ENCODE measurements around the gene ARRDC4. TPM values are rescaled to one million over a fixed set of nuclear protein-coding genes. Genes with fewer than 3 reads are reported as not detected.

Gene ARRDC4
- total RNA-seq, 2 experiments from 2014 or later, result not detected

GRCh38 chr15:98009169-98009568 is 48.7 kb downstream of the ARRDC4 start:
- Histone ChIP-seq H3K9me3 (ENCODE audit: low read length) (no peaks in the 10 kb centered on the region), H3K79me2 (ENCODE audit: insufficient read depth, low read depth, low read length) (no peaks in the 10 kb centered on the region), H4K20me1 (ENCODE audit: insufficient read depth, low read length) (no peaks in the 10 kb centered on the region), H3K27ac (ENCODE audit: low read depth, low read length, poor library complexity, severe bottlenecking) (no peak overlapping the region), H3K36me3 (ENCODE audit: insufficient read depth, low read length) (no peaks in the 10 kb centered on the region), H3K9me2 (ENCODE audit: insufficient read depth, low read length) (no peaks in the 10 kb centered on the region), H2AFZ (ENCODE audit: low read length) (no peak overlapping the region), H3K4me1 (ENCODE audit: insufficient read depth, low read length, poor library complexity, severe bottlenecking) (no peaks in the 10 kb centered on the region), H3K4me3 (ENCODE audit: low read depth, low read length, poor library complexity, severe bottlenecking) (no peak overlapping the region), H3K4me2 (ENCODE audit: low read length) (no peak overlapping the region)
- POLR2A ChIA-PET, result no interaction called here
- TF ChIP-seq EZH2phosphoT487 (IDR thresholded peaks at IDR 0.05; ENCODE audit: borderline replicate concordance, low read depth, low read length), result no peak
- TF ChIP-seq CTCF (conservative IDR thresholded peaks at IDR 0.05; ENCODE audit: low read length), result no peak
- CTCF ChIA-PET (ENCODE audit: unreplicated experiment), result no interaction called here
- BruUV-seq (replicated peaks), result no TSS peak
- intact Hi-C loops (cut with micrococcal nuclease; ENCODE audit: unreplicated experiment), result no loop called here
- no peak for DNase-seq (ENCODE audit: low spot score)

DNA sequence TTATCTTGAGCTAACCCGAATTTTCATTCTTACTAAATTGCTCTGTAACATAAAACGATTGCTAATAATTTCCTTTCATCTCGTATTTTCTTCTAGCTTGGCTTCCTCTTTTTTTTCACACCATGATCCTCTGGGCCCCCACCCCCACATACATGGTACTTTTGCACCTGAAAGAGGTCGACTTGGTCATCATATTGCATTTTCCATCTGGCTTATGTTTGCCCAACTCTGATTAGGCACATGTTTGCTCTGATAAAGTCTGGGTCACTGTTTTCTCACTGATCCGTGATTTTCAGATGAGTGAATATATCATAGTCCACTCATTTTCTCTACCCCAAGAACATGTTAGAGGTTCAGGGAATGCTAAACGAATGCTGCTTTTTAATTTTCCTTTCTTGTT is 49.5 kb downstream of the ARRDC4 start:
- H3K4me2 ChIP-seq (ENCODE audit: low read length), result no peak overlapping the region
- ChIA-PET CTCF (ENCODE audit: unreplicated experiment) (no interaction called here), POLR2A (no interaction called here)
- H4K20me1 ChIP-seq (ENCODE audit: insufficient read depth, low read length), result no peaks in the 10 kb centered on the region
- no peak for DNase-seq (ENCODE audit: low spot score)
- intact Hi-C loops (cut with micrococcal nuclease; ENCODE audit: unreplicated experiment), result no loop called here
- no peaks in the 10 kb centered on the region for H3K4me1 ChIP-seq (ENCODE audit: insufficient read depth, low read length, poor library complexity, severe bottlenecking)
- no TSS peak for BruUV-seq (replicated peaks)
- H3K27ac ChIP-seq (ENCODE audit: low read depth, low read length, poor library complexity, severe bottlenecking), result no peak overlapping the region
- no peaks in the 10 kb centered on the region for H3K36me3 ChIP-seq (ENCODE audit: insufficient read depth, low read length)
- TF ChIP-seq EZH2phosphoT487 (IDR thresholded peaks at IDR 0.05; ENCODE audit: borderline replicate concordance, low read depth, low read length), result no peak
- TF ChIP-seq CTCF (conservative IDR thresholded peaks at IDR 0.05; ENCODE audit: low read length), result no peak
- H2AFZ ChIP-seq (ENCODE audit: low read length), result no peak overlapping the region
- no peaks in the 10 kb centered on the region for H3K79me2 ChIP-seq (ENCODE audit: insufficient read depth, low read depth, low read length)
- H3K9me2 ChIP-seq (ENCODE audit: insufficient read depth, low read length), result no peaks in the 10 kb centered on the region
- H3K9me3 ChIP-seq (ENCODE audit: low read length), result no peaks in the 10 kb centered on the region
- no peak overlapping the region for H3K4me3 ChIP-seq (ENCODE audit: low read depth, low read length, poor library complexity, severe bottlenecking)

- Histone ChIP-seq H3K9me2 (ENCODE audit: insufficient read depth, low read length) (no peaks in the 10 kb centered on the region), H3K79me2 (ENCODE audit: insufficient read depth, low read depth, low read length) (no peaks in the 10 kb centered on the region), H3K27ac (ENCODE audit: low read depth, low read length, poor library complexity, severe bottlenecking) (no peak overlapping the region), H4K20me1 (ENCODE audit: insufficient read depth, low read length) (no peaks in the 10 kb centered on the region), H2AFZ (ENCODE audit: low read length) (no peak overlapping the region), H3K9me3 (ENCODE audit: low read length) (no peaks in the 10 kb centered on the region), H3K4me1 (ENCODE audit: insufficient read depth, low read length, poor library complexity, severe bottlenecking) (no peaks in the 10 kb centered on the region), H3K4me2 (ENCODE audit: low read length) (no peak overlapping the region), H3K36me3 (ENCODE audit: insufficient read depth, low read length) (no peaks in the 10 kb centered on the region), H3K4me3 (ENCODE audit: low read depth, low read length, poor library complexity, severe bottlenecking) (no peak overlapping the region)
- TF ChIP-seq EZH2phosphoT487 (IDR thresholded peaks at IDR 0.05; ENCODE audit: borderline replicate concordance, low read depth, low read length), result no peak
- TF ChIP-seq CTCF (conservative IDR thresholded peaks at IDR 0.05; ENCODE audit: low read length), result no peak
- POLR2A ChIA-PET, result no interaction called here
- CTCF ChIA-PET (ENCODE audit: unreplicated experiment), result no interaction called here
- intact Hi-C loops (cut with micrococcal nuclease; ENCODE audit: unreplicated experiment), result no loop called here
- BruUV-seq (replicated peaks), result no TSS peak
- DNase-seq (ENCODE audit: low spot score), result no peak
These were observed 51.9 kb downstream of the ARRDC4 start for GRCh38 chr15:98012354-98012753.

Measured in OCI-LY7 (cell line).